Measurements from ENCODE around the gene PDE7B.
"Not testable (repeated sequence)": the region's sequence is repeated elsewhere in the genome, so short reads cannot be mapped to it uniquely, and the experiment has no call there.

The PDE7B gene

DNA sequence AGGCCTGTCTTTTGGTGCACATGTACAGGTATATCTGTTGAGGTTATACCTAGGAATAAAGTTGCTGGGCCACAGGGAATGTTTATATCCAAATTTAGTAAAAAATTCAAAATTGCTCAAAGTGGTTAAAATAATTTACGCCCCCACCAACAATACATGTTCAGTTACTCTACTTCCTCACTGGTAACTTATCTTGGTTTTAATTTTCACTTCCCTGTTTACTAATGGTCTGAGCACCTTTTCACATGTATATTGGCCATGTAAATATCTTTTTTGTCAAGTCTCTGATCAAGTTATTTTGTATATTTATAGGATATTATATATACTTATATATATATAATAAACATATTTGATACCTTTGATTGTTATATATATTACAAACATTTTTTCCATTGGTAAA, 9.7 kb downstream of the PDE7B start:
- no peak overlapping the region for H3K4me3 Mint-ChIP-seq
- H3K9me3 Mint-ChIP-seq: peaks cover 6% of the 10 kb centered on the region

DNA sequence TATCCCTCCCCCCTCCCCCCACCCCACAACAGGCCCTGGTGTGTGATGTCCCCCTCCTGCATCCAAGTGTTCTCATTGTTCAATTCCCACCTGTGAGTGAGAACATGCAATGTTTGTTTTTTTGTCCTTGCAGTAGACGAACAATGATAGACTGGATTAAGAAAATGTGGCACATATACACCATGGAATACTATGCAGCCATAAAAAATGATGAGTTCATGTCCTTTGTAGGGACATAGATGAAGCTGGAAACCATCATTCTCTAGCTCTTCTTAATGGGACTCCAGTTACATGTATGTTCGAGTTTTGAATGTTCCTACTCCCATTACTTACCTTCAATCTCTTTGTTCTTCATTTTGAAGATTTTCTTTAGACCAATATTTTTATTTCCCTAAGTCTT, 13.4 kb downstream of the PDE7B start:
- H3K9me3 Mint-ChIP-seq; H3K27ac Mint-ChIP-seq; H3K27me3 Mint-ChIP-seq (ENCODE audit: low read depth); H3K4me3 Mint-ChIP-seq; DNase-seq (ENCODE audit: low spot score): not testable (repeated sequence)
- Mint-ChIP-seq H3K36me3 (ENCODE audit: low read depth) (peaks cover 30% of the 10 kb centered on the region), H3K4me1 (ENCODE audit: low read depth) (peaks cover 26% of the 10 kb centered on the region)

More for the DNA sequence above, 9.7 kb downstream of the PDE7B start:
- Mint-ChIP-seq H3K4me1 (ENCODE audit: low read depth) (peaks cover 31% of the 10 kb centered on the region), H3K36me3 (ENCODE audit: low read depth) (peaks cover 35% of the 10 kb centered on the region), H3K27me3 (ENCODE audit: low read depth) (no peaks in the 10 kb centered on the region), H3K27ac (no peak overlapping the region)
- no peak for DNase-seq (ENCODE audit: low spot score)

DNA sequence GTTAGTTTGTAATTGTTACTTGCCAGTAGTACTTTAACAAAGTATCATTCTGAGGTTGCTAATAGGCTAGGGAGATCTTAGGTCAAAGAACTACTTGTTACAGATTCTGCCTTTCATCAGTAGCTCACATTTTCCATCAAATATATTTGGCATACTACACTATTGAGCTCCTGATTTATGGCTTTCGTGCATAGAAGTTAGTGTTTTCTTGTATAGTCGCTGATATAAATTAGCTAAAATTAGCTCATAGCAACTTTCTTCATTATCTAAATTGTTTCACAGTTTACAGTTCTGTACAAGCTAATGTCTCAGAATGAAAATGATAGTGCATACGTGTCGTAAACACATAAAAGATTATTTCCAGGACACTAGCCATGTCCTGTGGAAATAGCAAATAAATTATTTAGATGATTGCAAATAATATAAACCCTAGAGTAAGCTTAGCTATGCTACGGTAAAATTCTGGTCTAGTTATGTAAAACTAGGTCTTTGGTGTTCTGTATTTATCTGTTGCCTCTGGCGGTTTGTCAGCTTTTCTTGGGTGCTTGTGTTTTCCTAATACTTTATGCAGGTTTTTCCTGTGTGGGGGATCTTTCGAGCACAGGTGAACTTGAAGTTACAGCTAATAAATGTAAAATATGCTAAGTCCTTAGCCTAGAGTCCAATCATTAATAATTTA, 15.1 kb downstream of the PDE7B start:
- peaks cover 32% of the 10 kb centered on the region for H3K36me3 Mint-ChIP-seq (ENCODE audit: low read depth)
- peaks cover 6% of the 10 kb centered on the region for H3K9me3 Mint-ChIP-seq
- no peak overlapping the region for H3K27ac Mint-ChIP-seq
- no peak for DNase-seq (ENCODE audit: low spot score)
- peaks cover 32% of the 10 kb centered on the region for H3K4me1 Mint-ChIP-seq (ENCODE audit: low read depth)
- no peak overlapping the region for H3K4me3 Mint-ChIP-seq
- H3K27me3 Mint-ChIP-seq (ENCODE audit: low read depth): no peaks in the 10 kb centered on the region

- peaks cover 33% of the 10 kb centered on the region for H3K4me1 Mint-ChIP-seq (ENCODE audit: low read depth)
- H3K9me3 Mint-ChIP-seq: peaks cover 6% of the 10 kb centered on the region
- no peak for DNase-seq (ENCODE audit: low spot score)
- H3K27ac Mint-ChIP-seq: no peak overlapping the region
- peaks cover 34% of the 10 kb centered on the region for H3K36me3 Mint-ChIP-seq (ENCODE audit: low read depth)
- H3K4me3 Mint-ChIP-seq: no peak overlapping the region
- no peaks in the 10 kb centered on the region for H3K27me3 Mint-ChIP-seq (ENCODE audit: low read depth)
Observed at GRCh38 chr6:135867332-135867731, 15.8 kb downstream of the PDE7B start.

DNA sequence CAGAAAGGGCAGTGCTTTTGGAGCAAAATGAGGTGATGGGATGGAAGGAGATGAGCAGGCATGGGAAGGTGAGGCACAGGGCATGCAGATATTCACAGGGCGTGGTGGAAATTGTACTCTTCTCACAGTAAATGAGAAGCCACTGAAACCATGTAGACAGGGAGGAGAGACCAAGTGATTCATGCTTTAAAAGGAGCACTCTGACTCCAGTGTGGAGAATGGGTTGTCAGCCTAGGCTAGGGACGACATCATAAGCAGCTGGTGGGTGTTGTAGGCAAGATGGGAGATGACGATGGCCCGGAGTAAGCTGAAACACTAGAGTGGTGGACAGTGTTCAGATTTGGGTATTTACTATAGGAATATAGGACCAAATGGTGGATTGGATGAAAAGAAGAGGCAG, 18.4 kb downstream of the PDE7B start:
- peak; percentile 40 for DNase-seq (ENCODE audit: low spot score)
- H3K4me1 Mint-ChIP-seq (ENCODE audit: low read depth): peaks cover 32% of the 10 kb centered on the region
- H3K4me3 Mint-ChIP-seq: no peak overlapping the region
- H3K36me3 Mint-ChIP-seq (ENCODE audit: low read depth): peaks cover 32% of the 10 kb centered on the region
- H3K27me3 Mint-ChIP-seq (ENCODE audit: low read depth): no peaks in the 10 kb centered on the region
- H3K9me3 Mint-ChIP-seq: peaks cover 6% of the 10 kb centered on the region
- peak overlapping the region; percentile 21 for H3K27ac Mint-ChIP-seq

DNA sequence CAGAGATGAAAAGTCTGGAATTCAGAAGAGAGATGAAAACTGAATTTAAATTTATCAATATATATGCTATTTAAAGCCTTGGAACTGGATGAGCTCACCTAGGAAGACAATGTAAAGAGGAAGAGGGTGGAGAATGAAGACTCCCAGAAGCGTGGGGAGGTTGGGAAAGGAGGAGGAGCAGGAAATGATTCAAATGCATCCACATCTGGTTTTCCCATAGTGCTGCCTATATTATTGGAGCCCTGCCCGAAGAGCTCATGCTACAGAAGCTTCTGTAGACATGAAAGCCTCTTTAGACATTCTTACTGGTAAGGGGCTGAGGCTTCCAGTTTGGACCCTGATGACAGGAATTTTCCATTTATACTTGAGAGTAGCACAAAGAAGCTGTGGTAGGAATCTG, 19.2 kb downstream of the PDE7B start:
- H3K4me3 Mint-ChIP-seq: no peak overlapping the region
- H3K36me3 Mint-ChIP-seq (ENCODE audit: low read depth): peaks cover 26% of the 10 kb centered on the region
- no peak for DNase-seq (ENCODE audit: low spot score)
- H3K9me3 Mint-ChIP-seq: no peaks in the 10 kb centered on the region
- no peak overlapping the region for H3K27ac Mint-ChIP-seq
- no peaks in the 10 kb centered on the region for H3K27me3 Mint-ChIP-seq (ENCODE audit: low read depth)
- peaks cover 27% of the 10 kb centered on the region for H3K4me1 Mint-ChIP-seq (ENCODE audit: low read depth)

DNA sequence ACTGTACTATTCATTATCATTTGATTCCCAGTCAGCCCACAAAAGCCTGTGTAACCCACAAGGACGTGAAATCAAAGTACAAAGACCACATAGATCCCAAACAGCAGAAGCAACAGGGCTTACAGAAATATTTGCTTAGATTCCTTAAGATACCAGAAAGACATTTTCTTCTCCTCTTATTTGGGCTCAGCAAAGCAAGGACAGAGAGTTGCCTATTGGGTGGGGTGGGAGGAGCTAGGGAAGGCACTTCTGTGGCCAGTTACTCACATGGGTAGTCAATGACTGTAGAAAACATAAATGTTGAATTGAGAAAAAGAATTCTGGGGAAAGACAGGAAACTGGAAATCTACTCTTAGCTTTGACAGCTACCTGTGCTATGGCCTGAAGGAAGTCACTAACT, 19.8 kb downstream of the PDE7B start:
- DNase-seq (ENCODE audit: low spot score): no peak
- no peak overlapping the region for H3K4me3 Mint-ChIP-seq
- H3K27me3 Mint-ChIP-seq (ENCODE audit: low read depth): no peaks in the 10 kb centered on the region
- H3K4me1 Mint-ChIP-seq (ENCODE audit: low read depth): peaks cover 33% of the 10 kb centered on the region
- no peaks in the 10 kb centered on the region for H3K9me3 Mint-ChIP-seq
- peaks cover 28% of the 10 kb centered on the region for H3K36me3 Mint-ChIP-seq (ENCODE audit: low read depth)
- no peak overlapping the region for H3K27ac Mint-ChIP-seq

GRCh38 chr6:135871878-135872277, 20.4 kb downstream of the PDE7B start:
- no peak overlapping the region for H3K4me3 Mint-ChIP-seq
- H3K27ac Mint-ChIP-seq: no peak overlapping the region

DNA sequence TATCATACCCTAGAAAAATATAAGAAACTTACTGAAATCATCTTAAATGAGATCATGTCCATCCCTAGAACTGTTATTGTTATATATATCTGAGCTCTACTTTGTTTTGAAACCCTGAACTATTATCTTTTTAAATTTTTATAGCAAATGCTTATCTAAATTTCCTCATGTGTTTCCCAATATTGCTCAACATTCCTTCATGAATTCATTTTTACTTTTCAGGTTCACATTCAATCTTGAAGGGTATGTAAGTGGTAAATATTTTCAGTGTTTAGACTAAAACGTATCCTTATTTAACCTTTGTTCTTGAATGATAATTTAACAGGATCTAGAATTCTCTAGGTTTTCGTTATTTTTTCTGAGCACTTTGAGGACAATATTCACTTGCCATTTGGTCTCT, 23.9 kb downstream of the PDE7B start:
- Mint-ChIP-seq H3K27me3 (ENCODE audit: low read depth) (no peaks in the 10 kb centered on the region), H3K9me3 (no peaks in the 10 kb centered on the region), H3K27ac (peak overlapping the region; percentile 22), H3K4me3 (peak overlapping the region; percentile 0), H3K4me1 (ENCODE audit: low read depth) (peaks cover 50% of the 10 kb centered on the region), H3K36me3 (ENCODE audit: low read depth) (peaks cover 25% of the 10 kb centered on the region)
- DNase-seq (ENCODE audit: low spot score): no peak

More at GRCh38 chr6:135871878-135872277, 20.4 kb downstream of the PDE7B start:
- Mint-ChIP-seq H3K4me1 (ENCODE audit: low read depth) (peaks cover 33% of the 10 kb centered on the region), H3K27me3 (ENCODE audit: low read depth) (no peaks in the 10 kb centered on the region), H3K36me3 (ENCODE audit: low read depth) (peaks cover 30% of the 10 kb centered on the region), H3K9me3 (no peaks in the 10 kb centered on the region)
- DNase-seq (ENCODE audit: low spot score): no peak

GRCh38 chr6:135876058-135876457, 24.6 kb downstream of the PDE7B start:
- Mint-ChIP-seq H3K4me1 (ENCODE audit: low read depth) (peaks cover 51% of the 10 kb centered on the region), H3K27ac (peak overlapping the region; percentile 22), H3K36me3 (ENCODE audit: low read depth) (peaks cover 24% of the 10 kb centered on the region), H3K9me3 (no peaks in the 10 kb centered on the region), H3K4me3 (peak overlapping the region; percentile 0), H3K27me3 (ENCODE audit: low read depth) (no peaks in the 10 kb centered on the region)
- no peak for DNase-seq (ENCODE audit: low spot score)

- peak overlapping the region; percentile 55 for H3K27ac Mint-ChIP-seq
- no peaks in the 10 kb centered on the region for H3K9me3 Mint-ChIP-seq
- peaks cover 24% of the 10 kb centered on the region for H3K36me3 Mint-ChIP-seq (ENCODE audit: low read depth)
Observed at GRCh38 chr6:135877666-135878065, 26.2 kb downstream of the PDE7B start.

GRCh38 chr6:135880066-135880972, 28.8 kb downstream of the PDE7B start:
- Mint-ChIP-seq H3K27ac (peak overlapping the region; percentile 95), H3K4me3 (peak overlapping the region; percentile 86), H3K9me3 (no peaks in the 10 kb centered on the region), H3K36me3 (ENCODE audit: low read depth) (peaks cover 30% of the 10 kb centered on the region), H3K27me3 (ENCODE audit: low read depth) (no peaks in the 10 kb centered on the region), H3K4me1 (ENCODE audit: low read depth) (peaks cover 55% of the 10 kb centered on the region)
- DNase-seq (ENCODE audit: low spot score): peak; percentile 74

More at GRCh38 chr6:135877666-135878065, 26.2 kb downstream of the PDE7B start:
- H3K27me3 Mint-ChIP-seq (ENCODE audit: low read depth): no peaks in the 10 kb centered on the region
- DNase-seq (ENCODE audit: low spot score): no peak
- peak overlapping the region; percentile 33 for H3K4me3 Mint-ChIP-seq
- H3K4me1 Mint-ChIP-seq (ENCODE audit: low read depth): peaks cover 53% of the 10 kb centered on the region

DNA sequence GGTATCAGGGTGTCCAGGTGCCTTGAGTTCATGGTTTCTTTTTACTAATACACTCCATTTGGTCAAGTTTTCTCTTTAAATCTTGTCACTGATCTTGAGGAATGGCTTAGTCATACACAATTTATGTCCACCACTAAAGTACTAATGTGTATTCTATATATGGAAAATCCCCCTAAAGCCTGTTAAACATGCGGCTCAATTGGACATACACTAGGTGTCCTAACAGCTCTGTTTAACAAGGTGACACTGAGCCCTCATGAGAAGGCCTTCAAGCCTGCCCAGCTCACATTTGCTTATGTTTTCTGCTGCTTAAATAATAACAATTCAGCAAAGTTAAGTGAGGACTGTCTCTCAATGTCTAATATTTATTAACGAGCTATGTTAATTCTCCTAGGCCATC, 31.5 kb downstream of the PDE7B start:
- Mint-ChIP-seq H3K36me3 (ENCODE audit: low read depth) (peaks cover 33% of the 10 kb centered on the region), H3K9me3 (no peaks in the 10 kb centered on the region), H3K4me1 (ENCODE audit: low read depth) (peaks cover 49% of the 10 kb centered on the region), H3K27ac (no peak overlapping the region), H3K4me3 (no peak overlapping the region), H3K27me3 (ENCODE audit: low read depth) (no peaks in the 10 kb centered on the region)
- DNase-seq (ENCODE audit: low spot score): no peak

GRCh38 chr6:135883536-135883935, 32.0 kb downstream of the PDE7B start:
- peaks cover 47% of the 10 kb centered on the region for H3K4me1 Mint-ChIP-seq (ENCODE audit: low read depth)
- no peaks in the 10 kb centered on the region for H3K9me3 Mint-ChIP-seq
- peaks cover 33% of the 10 kb centered on the region for H3K36me3 Mint-ChIP-seq (ENCODE audit: low read depth)
- H3K4me3 Mint-ChIP-seq: no peak overlapping the region
- no peaks in the 10 kb centered on the region for H3K27me3 Mint-ChIP-seq (ENCODE audit: low read depth)
- DNase-seq (ENCODE audit: low spot score): no peak
- no peak overlapping the region for H3K27ac Mint-ChIP-seq

All from T-helper 2 cell treated with Interferon-gamma antibody and Interleukin-4, amounts not matched to agents 5 μg/mL and 100 μg/mL, for 36 hours (primary cell).